WTC11 (cell line): ENCODE results near the gene SDC1.

ENCODE experiments used
- CBFB ChIP-seq: sonication (generic); formaldehyde crosslinking; IDR thresholded peaks from 2 replicates; pipeline ENCODE4 v1.8.1; 2022; ENCODE audit warnings: mild to moderate bottlenecking, low read depth, missing genetic modification reagents
- NR2C2 ChIP-seq: sonication (generic); formaldehyde crosslinking; IDR thresholded peaks from 2 replicates; pipeline ENCODE4 v1.8.0; 2022; ENCODE audit warnings: mild to moderate bottlenecking, missing genetic modification reagents
- PRRX2 ChIP-seq: fragments of 250-450 bp; sonication (Bioruptor Pico); IDR thresholded peaks from 2 replicates; pipeline ENCODE4 v1.8.0; 2021; ENCODE audit warnings: mild to moderate bottlenecking
- SP1 ChIP-seq: sonication (generic); formaldehyde crosslinking; conservative IDR thresholded peaks from 2 replicates; pipeline ENCODE4 v1.8.1; 2022; ENCODE audit warnings: missing genetic modification reagents
- TCF7 ChIP-seq: sonication (generic); formaldehyde crosslinking; IDR thresholded peaks from 2 replicates; pipeline ENCODE4 v1.8.0; 2022; ENCODE audit warnings: mild to moderate bottlenecking, low read depth, missing genetic modification reagents, moderate library complexity
- TEAD1 ChIP-seq: sonication (generic); formaldehyde crosslinking; IDR thresholded peaks from 2 replicates; pipeline ENCODE4 v1.8.0; 2022; ENCODE audit warnings: mild to moderate bottlenecking, missing genetic modification reagents
- TF ChIP-seq, protein P1 (sequence below): fragments of 200-600 bp; IDR thresholded peaks from 2 replicates; pipeline ENCODE4 v1.8.0; 2022; ENCODE audit warnings: antibody characterized with exemption
- TF ChIP-seq, protein P2 (sequence below): fragments of 250-450 bp; sonication (Bioruptor Pico); IDR thresholded peaks from 2 replicates; pipeline ENCODE4 v1.9.0; 2021; ENCODE audit warnings: mild to moderate bottlenecking
- TF ChIP-seq, protein P3 (sequence below): sonication (generic); formaldehyde crosslinking; conservative IDR thresholded peaks from 2 replicates; pipeline ENCODE4 v1.8.1; 2022; ENCODE audit warnings: mild to moderate bottlenecking, missing genetic modification reagents
- TF ChIP-seq, protein P4 (sequence below): sonication (generic); formaldehyde crosslinking; IDR thresholded peaks from 2 replicates; pipeline ENCODE4 v1.8.1; 2022; ENCODE audit warnings: low read depth, missing genetic modification reagents, borderline replicate concordance
- TF ChIP-seq, protein P5 (sequence below): sonication (generic); formaldehyde crosslinking; IDR thresholded peaks from 2 replicates; pipeline ENCODE4 v1.8.0; 2022; ENCODE audit warnings: mild to moderate bottlenecking, missing genetic modification reagents

DNA sequence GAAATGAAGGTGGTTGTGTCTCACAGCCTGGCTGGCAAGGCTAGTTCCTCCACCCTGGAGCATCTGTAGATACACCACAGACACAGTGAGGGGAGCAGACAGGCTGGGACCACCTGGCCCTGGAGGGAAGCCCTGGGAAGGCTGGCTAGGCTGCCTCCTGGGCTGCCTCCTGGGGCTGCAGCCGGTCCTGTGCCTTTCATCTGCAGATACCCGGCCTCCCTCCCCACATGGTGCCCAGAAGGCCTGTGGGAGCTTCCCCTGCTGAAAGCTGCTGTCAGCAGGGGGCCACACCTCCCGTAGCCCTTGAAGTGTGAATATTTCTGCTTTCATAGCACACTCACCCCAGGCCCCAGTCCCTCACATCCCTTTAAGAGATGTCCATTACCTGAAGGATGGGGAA, 37.6 kb downstream of the SDC1 start:
- TF ChIP-seq TEAD1 (no peak), TCF7 (CRISPR knock-in tag) (no peak), CBFB (CRISPR knock-in tag) (no peak), NR2C2 (CRISPR knock-in tag) (no peak), PRRX2 (CRISPR knock-in tag) (no peak), SP1 (CRISPR knock-in tag) (no peak)
- TF ChIP-seq, protein P1, sequence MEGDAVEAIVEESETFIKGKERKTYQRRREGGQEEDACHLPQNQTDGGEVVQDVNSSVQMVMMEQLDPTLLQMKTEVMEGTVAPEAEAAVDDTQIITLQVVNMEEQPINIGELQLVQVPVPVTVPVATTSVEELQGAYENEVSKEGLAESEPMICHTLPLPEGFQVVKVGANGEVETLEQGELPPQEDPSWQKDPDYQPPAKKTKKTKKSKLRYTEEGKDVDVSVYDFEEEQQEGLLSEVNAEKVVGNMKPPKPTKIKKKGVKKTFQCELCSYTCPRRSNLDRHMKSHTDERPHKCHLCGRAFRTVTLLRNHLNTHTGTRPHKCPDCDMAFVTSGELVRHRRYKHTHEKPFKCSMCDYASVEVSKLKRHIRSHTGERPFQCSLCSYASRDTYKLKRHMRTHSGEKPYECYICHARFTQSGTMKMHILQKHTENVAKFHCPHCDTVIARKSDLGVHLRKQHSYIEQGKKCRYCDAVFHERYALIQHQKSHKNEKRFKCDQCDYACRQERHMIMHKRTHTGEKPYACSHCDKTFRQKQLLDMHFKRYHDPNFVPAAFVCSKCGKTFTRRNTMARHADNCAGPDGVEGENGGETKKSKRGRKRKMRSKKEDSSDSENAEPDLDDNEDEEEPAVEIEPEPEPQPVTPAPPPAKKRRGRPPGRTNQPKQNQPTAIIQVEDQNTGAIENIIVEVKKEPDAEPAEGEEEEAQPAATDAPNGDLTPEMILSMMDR, result no peak
- TF ChIP-seq, protein P2, sequence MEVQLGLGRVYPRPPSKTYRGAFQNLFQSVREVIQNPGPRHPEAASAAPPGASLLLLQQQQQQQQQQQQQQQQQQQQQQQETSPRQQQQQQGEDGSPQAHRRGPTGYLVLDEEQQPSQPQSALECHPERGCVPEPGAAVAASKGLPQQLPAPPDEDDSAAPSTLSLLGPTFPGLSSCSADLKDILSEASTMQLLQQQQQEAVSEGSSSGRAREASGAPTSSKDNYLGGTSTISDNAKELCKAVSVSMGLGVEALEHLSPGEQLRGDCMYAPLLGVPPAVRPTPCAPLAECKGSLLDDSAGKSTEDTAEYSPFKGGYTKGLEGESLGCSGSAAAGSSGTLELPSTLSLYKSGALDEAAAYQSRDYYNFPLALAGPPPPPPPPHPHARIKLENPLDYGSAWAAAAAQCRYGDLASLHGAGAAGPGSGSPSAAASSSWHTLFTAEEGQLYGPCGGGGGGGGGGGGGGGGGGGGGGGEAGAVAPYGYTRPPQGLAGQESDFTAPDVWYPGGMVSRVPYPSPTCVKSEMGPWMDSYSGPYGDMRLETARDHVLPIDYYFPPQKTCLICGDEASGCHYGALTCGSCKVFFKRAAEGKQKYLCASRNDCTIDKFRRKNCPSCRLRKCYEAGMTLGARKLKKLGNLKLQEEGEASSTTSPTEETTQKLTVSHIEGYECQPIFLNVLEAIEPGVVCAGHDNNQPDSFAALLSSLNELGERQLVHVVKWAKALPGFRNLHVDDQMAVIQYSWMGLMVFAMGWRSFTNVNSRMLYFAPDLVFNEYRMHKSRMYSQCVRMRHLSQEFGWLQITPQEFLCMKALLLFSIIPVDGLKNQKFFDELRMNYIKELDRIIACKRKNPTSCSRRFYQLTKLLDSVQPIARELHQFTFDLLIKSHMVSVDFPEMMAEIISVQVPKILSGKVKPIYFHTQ, result no peak
- TF ChIP-seq, protein P3, sequence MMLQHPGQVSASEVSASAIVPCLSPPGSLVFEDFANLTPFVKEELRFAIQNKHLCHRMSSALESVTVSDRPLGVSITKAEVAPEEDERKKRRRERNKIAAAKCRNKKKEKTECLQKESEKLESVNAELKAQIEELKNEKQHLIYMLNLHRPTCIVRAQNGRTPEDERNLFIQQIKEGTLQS (CRISPR knock-in tag), result no peak
- TF ChIP-seq, protein P4, sequence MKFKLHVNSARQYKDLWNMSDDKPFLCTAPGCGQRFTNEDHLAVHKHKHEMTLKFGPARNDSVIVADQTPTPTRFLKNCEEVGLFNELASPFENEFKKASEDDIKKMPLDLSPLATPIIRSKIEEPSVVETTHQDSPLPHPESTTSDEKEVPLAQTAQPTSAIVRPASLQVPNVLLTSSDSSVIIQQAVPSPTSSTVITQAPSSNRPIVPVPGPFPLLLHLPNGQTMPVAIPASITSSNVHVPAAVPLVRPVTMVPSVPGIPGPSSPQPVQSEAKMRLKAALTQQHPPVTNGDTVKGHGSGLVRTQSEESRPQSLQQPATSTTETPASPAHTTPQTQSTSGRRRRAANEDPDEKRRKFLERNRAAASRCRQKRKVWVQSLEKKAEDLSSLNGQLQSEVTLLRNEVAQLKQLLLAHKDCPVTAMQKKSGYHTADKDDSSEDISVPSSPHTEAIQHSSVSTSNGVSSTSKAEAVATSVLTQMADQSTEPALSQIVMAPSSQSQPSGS (CRISPR knock-in tag), result no peak
- TF ChIP-seq, protein P5, sequence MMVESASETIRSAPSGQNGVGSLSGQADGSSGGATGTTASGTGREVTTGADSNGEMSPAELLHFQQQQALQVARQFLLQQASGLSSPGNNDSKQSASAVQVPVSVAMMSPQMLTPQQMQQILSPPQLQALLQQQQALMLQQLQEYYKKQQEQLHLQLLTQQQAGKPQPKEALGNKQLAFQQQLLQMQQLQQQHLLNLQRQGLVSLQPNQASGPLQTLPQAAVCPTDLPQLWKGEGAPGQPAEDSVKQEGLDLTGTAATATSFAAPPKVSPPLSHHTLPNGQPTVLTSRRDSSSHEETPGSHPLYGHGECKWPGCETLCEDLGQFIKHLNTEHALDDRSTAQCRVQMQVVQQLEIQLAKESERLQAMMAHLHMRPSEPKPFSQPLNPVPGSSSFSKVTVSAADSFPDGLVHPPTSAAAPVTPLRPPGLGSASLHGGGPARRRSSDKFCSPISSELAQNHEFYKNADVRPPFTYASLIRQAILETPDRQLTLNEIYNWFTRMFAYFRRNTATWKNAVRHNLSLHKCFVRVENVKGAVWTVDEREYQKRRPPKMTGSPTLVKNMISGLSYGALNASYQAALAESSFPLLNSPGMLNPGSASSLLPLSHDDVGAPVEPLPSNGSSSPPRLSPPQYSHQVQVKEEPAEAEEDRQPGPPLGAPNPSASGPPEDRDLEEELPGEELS (CRISPR knock-in tag), result no peak
